ENCODE results near the gene BSPH1.
"Not testable (repeated sequence)": the region's sequence is repeated elsewhere in the genome, so short reads cannot be mapped to it uniquely, and the experiment has no call there.

BSPH1 gene

GRCh38 chr19:47920107-47920506 lies 71.9 kb downstream of the BSPH1 start:
- DNase-seq (ENCODE audit: low read depth): not testable (repeated sequence)

All from ELR (cell line).